ENCODE measurements around the gene VPS26A.
A peak's percentile ranks its signal among the peaks of the same experiment; 100 is the strongest.

Gene VPS26A

DNA sequence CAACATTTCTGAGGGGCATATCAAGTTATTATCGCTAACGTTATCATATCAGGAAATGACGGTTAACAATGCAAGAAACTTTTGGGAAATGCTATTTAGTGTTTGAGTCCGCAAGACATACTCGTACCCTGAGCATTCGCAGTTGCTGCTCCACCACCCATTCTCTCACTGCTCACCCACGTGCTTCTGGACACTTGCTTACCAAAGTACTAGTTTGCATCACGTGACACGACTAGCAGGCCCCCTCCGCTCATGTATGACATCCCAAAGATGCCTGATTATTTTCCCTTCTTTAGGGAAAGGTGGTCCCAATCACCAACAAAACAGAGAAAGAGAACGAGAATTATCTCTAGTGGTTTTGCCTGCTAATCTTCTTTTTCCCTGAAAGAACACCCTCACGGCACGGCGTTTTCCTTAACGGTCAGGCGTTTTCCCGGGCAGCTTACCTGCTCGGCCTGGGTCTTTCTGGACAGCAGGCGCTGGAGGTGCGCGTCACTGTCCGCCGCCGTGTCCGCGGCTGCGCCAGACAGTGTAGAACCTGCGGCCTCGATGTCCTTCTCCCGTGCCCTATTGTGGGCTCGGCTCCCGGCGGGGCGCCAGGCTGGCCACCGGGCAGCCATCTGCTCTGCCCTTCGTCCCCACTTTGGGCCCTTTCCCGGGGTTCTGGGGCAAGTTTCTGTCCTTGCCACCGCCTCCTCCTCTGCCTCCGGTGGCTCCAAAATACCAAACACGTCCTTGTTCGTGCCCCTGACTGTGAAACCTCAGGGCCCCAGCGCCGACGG lies 56.0 kb downstream of the VPS26A start, which contains the start of gene SUPV3L1 (continued):
- TF ChIP-seq ZNF426 (tag by site-specific recombination; IDR thresholded peaks at IDR 0.05) (no peak), ZNF585B (tag by site-specific recombination; IDR thresholded peaks at IDR 0.05) (no peak), ZNF302 (tag by site-specific recombination; IDR thresholded peaks at IDR 0.05; ENCODE audit: low read depth) (no peak), ZNF239 (tag by site-specific recombination; IDR thresholded peaks at IDR 0.05) (no peak), IKZF3 (tag by site-specific recombination; IDR thresholded peaks at IDR 0.05) (no peak), ZNF221 (tag by site-specific recombination; IDR thresholded peaks at IDR 0.05; ENCODE audit: borderline replicate concordance) (no peak), ZNF157 (tag by site-specific recombination; IDR thresholded peaks at IDR 0.05) (no peak), ZNF10 (tag by site-specific recombination; IDR thresholded peaks at IDR 0.05) (peak; percentile 70; the same call in 1 of the 2 replicates), SP7 (tag by site-specific recombination; IDR thresholded peaks at IDR 0.05) (peak; percentile 90), ZNF791 (tag by site-specific recombination; IDR thresholded peaks at IDR 0.05) (no peak), ZNF571 (tag by site-specific recombination; IDR thresholded peaks at IDR 0.05) (no peak), ZNF521 (tag by site-specific recombination; IDR thresholded peaks at IDR 0.05) (no peak), ZNF626 (tag by site-specific recombination; IDR thresholded peaks at IDR 0.05) (no peak), SCRT2 (tag by site-specific recombination; IDR thresholded peaks at IDR 0.05) (0 out of 2 replicates have a peak, but pooled peaks have one; percentile 32), ZNF341 (tag by site-specific recombination; IDR thresholded peaks at IDR 0.05; ENCODE audit: low read depth) (0 out of 2 replicates have a peak, but pooled peaks have one; percentile 30), SCRT1 (tag by site-specific recombination; IDR thresholded peaks at IDR 0.05; ENCODE audit: borderline replicate concordance) (no peak), ZNF658 (tag by site-specific recombination; IDR thresholded peaks at IDR 0.05) (no peak), ZFHX2 (tag by site-specific recombination; conservative IDR thresholded peaks at IDR 0.05) (peak; percentile 71), RBAK (tag by site-specific recombination; IDR thresholded peaks at IDR 0.05) (no peak), ZXDB (tag by site-specific recombination; IDR thresholded peaks at IDR 0.05) (peak; percentile 90), ZNF629 (tag by site-specific recombination; IDR thresholded peaks at IDR 0.05) (peak; percentile 92), WT1 (tag by site-specific recombination; IDR thresholded peaks at IDR 0.05) (no peak), ZBTB8A (tag by site-specific recombination; IDR thresholded peaks at IDR 0.05) (peak; percentile 86), ZFP3 (tag by site-specific recombination; IDR thresholded peaks at IDR 0.05; ENCODE audit: low read depth) (no peak), ZFP37 (tag by site-specific recombination; IDR thresholded peaks at IDR 0.05) (no peak), ZNF324 (tag by site-specific recombination; IDR thresholded peaks at IDR 0.05) (peak; percentile 95)
- TF ChIP-seq, protein P1, sequence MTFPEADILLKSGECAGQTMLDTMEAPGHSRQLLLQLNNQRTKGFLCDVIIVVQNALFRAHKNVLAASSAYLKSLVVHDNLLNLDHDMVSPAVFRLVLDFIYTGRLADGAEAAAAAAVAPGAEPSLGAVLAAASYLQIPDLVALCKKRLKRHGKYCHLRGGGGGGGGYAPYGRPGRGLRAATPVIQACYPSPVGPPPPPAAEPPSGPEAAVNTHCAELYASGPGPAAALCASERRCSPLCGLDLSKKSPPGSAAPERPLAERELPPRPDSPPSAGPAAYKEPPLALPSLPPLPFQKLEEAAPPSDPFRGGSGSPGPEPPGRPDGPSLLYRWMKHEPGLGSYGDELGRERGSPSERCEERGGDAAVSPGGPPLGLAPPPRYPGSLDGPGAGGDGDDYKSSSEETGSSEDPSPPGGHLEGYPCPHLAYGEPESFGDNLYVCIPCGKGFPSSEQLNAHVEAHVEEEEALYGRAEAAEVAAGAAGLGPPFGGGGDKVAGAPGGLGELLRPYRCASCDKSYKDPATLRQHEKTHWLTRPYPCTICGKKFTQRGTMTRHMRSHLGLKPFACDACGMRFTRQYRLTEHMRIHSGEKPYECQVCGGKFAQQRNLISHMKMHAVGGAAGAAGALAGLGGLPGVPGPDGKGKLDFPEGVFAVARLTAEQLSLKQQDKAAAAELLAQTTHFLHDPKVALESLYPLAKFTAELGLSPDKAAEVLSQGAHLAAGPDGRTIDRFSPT (tag by site-specific recombination; IDR thresholded peaks at IDR 0.05) = no peak
- TF ChIP-seq, protein P2, sequence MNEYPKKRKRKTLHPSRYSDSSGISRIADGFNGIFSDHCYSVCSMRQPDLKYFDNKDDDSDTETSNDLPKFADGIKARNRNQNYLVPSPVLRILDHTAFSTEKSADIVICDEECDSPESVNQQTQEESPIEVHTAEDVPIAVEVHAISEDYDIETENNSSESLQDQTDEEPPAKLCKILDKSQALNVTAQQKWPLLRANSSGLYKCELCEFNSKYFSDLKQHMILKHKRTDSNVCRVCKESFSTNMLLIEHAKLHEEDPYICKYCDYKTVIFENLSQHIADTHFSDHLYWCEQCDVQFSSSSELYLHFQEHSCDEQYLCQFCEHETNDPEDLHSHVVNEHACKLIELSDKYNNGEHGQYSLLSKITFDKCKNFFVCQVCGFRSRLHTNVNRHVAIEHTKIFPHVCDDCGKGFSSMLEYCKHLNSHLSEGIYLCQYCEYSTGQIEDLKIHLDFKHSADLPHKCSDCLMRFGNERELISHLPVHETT (tag by site-specific recombination; IDR thresholded peaks at IDR 0.05) = peak; percentile 99
- TF ChIP-seq, protein P3, sequence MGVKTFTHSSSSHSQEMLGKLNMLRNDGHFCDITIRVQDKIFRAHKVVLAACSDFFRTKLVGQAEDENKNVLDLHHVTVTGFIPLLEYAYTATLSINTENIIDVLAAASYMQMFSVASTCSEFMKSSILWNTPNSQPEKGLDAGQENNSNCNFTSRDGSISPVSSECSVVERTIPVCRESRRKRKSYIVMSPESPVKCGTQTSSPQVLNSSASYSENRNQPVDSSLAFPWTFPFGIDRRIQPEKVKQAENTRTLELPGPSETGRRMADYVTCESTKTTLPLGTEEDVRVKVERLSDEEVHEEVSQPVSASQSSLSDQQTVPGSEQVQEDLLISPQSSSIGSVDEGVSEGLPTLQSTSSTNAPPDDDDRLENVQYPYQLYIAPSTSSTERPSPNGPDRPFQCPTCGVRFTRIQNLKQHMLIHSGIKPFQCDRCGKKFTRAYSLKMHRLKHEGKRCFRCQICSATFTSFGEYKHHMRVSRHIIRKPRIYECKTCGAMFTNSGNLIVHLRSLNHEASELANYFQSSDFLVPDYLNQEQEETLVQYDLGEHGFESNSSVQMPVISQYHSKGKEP (tag by site-specific recombination; IDR thresholded peaks at IDR 0.05) = peak; percentile 6; the same call in 1 of the 2 replicates
- TF ChIP-seq, protein P4, sequence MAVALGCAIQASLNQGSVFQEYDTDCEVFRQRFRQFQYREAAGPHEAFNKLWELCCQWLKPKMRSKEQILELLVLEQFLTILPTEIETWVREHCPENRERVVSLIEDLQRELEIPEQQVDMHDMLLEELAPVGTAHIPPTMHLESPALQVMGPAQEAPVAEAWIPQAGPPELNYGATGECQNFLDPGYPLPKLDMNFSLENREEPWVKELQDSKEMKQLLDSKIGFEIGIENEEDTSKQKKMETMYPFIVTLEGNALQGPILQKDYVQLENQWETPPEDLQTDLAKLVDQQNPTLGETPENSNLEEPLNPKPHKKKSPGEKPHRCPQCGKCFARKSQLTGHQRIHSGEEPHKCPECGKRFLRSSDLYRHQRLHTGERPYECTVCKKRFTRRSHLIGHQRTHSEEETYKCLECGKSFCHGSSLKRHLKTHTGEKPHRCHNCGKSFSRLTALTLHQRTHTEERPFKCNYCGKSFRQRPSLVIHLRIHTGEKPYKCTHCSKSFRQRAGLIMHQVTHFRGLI (tag by site-specific recombination; IDR thresholded peaks at IDR 0.05) = peak; percentile 15; the same call in 1 of the 2 replicates
- TF ChIP-seq, protein P5, sequence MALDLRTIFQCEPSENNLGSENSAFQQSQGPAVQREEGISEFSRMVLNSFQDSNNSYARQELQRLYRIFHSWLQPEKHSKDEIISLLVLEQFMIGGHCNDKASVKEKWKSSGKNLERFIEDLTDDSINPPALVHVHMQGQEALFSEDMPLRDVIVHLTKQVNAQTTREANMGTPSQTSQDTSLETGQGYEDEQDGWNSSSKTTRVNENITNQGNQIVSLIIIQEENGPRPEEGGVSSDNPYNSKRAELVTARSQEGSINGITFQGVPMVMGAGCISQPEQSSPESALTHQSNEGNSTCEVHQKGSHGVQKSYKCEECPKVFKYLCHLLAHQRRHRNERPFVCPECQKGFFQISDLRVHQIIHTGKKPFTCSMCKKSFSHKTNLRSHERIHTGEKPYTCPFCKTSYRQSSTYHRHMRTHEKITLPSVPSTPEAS (tag by site-specific recombination; IDR thresholded peaks at IDR 0.05) = 0 out of 2 replicates have a peak, but pooled peaks have one; percentile 24
- TF ChIP-seq, protein P6, sequence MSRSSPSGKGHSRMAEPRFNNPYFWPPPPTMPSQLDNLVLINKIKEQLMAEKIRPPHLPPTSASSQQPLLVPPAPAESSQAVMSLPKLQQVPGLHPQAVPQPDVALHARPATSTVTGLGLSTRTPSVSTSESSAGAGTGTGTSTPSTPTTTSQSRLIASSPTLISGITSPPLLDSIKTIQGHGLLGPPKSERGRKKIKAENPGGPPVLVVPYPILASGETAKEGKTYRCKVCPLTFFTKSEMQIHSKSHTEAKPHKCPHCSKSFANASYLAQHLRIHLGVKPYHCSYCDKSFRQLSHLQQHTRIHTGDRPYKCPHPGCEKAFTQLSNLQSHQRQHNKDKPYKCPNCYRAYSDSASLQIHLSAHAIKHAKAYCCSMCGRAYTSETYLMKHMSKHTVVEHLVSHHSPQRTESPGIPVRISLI (tag by site-specific recombination; IDR thresholded peaks at IDR 0.05) = no peak
